Measurements from ENCODE around the gene OTUD5.

The OTUD5 gene

DNA sequence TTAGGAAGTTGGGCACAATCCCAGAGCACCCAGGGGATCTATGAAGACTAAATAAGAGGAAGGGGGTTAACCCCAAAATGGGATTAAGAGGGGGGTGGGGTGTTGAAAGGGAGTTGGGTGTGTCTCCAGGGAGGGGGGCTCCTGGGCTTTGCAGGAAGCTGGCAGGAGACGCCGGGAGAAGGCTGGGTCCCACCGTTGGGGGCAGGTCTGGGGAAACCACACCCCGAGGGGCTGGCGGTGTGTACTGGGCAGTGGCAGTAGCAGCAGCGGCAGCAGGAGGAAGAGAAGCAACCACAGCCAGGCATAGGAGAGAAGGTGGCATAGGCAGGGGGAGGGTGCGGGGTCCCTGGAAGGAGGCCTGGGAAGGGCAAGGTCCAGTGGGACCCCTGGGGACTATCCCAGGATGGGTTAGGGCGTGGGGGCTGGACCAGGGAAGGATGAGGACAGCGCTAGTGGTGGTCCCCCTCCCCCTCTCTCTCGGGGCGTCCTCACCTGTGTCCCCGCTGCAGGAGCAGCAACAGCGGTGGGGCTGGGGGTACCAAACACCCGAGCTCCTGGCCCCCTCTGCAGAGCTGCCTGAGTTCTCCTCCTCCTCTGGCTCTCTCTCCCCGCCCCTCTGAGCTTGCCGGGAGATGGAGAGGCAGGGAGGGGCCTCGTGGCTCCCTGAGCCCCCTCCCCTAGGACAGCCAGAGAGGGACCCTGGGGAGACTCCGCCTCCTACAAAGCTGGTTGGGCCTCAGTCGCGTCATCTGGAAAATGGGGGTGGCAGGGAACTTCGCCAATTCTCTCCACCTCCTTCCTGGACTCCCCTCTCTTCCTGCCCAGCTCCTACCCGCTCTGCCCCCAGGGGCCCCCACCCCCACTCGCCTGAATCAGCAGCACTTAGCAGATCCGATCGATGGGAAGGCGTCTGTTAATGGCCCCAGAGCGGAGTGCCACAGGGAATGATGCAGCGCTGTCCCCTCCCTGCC, 14.1 kb upstream of the OTUD5 start, which contains the start of gene KCND1 (continued):
- peak; percentile 36 for TF ChIP-seq SP2 (tag by site-specific recombination; IDR thresholded peaks at IDR 0.05)
- no peak; the same call in 1 of the 2 replicates for TF ChIP-seq ZBTB20 (tag by site-specific recombination; IDR thresholded peaks at IDR 0.05)
- TF ChIP-seq YY1 (tag by site-specific recombination; IDR thresholded peaks at IDR 0.05): no peak
- TF ChIP-seq, protein P1, sequence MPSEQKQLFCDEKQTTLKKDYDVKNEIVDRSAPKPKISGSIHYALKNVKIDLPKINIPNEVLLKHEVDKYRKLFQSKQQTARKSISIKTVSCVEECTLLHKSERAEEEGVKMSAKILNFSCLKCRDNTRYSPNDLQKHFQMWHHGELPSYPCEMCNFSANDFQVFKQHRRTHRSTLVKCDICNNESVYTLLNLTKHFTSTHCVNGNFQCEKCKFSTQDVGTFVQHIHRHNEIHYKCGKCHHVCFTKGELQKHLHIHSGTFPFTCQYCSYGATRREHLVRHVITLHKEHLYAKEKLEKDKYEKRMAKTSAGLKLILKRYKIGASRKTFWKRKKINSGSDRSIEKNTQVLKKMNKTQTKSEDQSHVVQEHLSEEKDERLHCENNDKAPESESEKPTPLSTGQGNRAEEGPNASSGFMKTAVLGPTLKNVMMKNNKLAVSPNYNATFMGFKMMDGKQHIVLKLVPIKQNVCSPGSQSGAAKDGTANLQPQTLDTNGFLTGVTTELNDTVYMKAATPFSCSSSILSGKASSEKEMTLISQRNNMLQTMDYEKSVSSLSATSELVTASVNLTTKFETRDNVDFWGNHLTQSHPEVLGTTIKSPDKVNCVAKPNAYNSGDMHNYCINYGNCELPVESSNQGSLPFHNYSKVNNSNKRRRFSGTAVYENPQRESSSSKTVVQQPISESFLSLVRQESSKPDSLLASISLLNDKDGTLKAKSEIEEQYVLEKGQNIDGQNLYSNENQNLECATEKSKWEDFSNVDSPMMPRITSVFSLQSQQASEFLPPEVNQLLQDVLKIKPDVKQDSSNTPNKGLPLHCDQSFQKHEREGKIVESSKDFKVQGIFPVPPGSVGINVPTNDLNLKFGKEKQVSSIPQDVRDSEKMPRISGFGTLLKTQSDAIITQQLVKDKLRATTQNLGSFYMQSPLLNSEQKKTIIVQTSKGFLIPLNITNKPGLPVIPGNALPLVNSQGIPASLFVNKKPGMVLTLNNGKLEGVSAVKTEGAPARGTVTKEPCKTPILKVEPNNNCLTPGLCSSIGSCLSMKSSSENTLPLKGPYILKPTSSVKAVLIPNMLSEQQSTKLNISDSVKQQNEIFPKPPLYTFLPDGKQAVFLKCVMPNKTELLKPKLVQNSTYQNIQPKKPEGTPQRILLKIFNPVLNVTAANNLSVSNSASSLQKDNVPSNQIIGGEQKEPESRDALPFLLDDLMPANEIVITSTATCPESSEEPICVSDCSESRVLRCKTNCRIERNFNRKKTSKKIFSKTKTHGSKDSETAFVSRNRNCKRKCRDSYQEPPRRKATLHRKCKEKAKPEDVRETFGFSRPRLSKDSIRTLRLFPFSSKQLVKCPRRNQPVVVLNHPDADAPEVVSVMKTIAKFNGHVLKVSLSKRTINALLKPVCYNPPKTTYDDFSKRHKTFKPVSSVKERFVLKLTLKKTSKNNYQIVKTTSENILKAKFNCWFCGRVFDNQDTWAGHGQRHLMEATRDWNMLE (tag by site-specific recombination; conservative IDR thresholded peaks at IDR 0.05; ENCODE audit: low read depth): no peak
- no peak for TF ChIP-seq ZNF571 (tag by site-specific recombination; IDR thresholded peaks at IDR 0.05)
- TF ChIP-seq OVOL3 (tag by site-specific recombination; IDR thresholded peaks at IDR 0.05): no peak
- TF ChIP-seq, protein P2, sequence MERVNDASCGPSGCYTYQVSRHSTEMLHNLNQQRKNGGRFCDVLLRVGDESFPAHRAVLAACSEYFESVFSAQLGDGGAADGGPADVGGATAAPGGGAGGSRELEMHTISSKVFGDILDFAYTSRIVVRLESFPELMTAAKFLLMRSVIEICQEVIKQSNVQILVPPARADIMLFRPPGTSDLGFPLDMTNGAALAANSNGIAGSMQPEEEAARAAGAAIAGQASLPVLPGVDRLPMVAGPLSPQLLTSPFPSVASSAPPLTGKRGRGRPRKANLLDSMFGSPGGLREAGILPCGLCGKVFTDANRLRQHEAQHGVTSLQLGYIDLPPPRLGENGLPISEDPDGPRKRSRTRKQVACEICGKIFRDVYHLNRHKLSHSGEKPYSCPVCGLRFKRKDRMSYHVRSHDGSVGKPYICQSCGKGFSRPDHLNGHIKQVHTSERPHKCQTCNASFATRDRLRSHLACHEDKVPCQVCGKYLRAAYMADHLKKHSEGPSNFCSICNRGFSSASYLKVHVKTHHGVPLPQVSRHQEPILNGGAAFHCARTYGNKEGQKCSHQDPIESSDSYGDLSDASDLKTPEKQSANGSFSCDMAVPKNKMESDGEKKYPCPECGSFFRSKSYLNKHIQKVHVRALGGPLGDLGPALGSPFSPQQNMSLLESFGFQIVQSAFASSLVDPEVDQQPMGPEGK (tag by site-specific recombination; IDR thresholded peaks at IDR 0.05): peak; percentile 48; the same call in 1 of the 2 replicates
- peak; percentile 52; the same call in 1 of the 2 replicates for TF ChIP-seq KLF1 (tag by site-specific recombination; IDR thresholded peaks at IDR 0.05)
- no peak for TF ChIP-seq ZNF416 (tag by site-specific recombination; IDR thresholded peaks at IDR 0.05)
- no peak for TF ChIP-seq ZNF248 (tag by site-specific recombination; IDR thresholded peaks at IDR 0.05)
- no peak for TF ChIP-seq YY2 (tag by site-specific recombination; IDR thresholded peaks at IDR 0.05)
- no peak for TF ChIP-seq ZNF292 (tag by site-specific recombination; IDR thresholded peaks at IDR 0.05; ENCODE audit: borderline replicate concordance, low read depth)
- TF ChIP-seq ZNF580 (tag by site-specific recombination; IDR thresholded peaks at IDR 0.05): no peak
- no peak for TF ChIP-seq REPIN1 (tag by site-specific recombination; IDR thresholded peaks at IDR 0.05; ENCODE audit: low read depth)
- peak; percentile 91 for TF ChIP-seq ZNF398 (tag by site-specific recombination; IDR thresholded peaks at IDR 0.05)
- TF ChIP-seq ZNF169 (tag by site-specific recombination; IDR thresholded peaks at IDR 0.05): no peak
- no peak for TF ChIP-seq ZNF473 (tag by site-specific recombination; IDR thresholded peaks at IDR 0.05)
- no peak for TF ChIP-seq ZNF132 (tag by site-specific recombination; IDR thresholded peaks at IDR 0.05; ENCODE audit: borderline replicate concordance)
- TF ChIP-seq, protein P3, sequence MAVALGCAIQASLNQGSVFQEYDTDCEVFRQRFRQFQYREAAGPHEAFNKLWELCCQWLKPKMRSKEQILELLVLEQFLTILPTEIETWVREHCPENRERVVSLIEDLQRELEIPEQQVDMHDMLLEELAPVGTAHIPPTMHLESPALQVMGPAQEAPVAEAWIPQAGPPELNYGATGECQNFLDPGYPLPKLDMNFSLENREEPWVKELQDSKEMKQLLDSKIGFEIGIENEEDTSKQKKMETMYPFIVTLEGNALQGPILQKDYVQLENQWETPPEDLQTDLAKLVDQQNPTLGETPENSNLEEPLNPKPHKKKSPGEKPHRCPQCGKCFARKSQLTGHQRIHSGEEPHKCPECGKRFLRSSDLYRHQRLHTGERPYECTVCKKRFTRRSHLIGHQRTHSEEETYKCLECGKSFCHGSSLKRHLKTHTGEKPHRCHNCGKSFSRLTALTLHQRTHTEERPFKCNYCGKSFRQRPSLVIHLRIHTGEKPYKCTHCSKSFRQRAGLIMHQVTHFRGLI (tag by site-specific recombination; IDR thresholded peaks at IDR 0.05): no peak
- peak; percentile 74 for TF ChIP-seq ZFP69B (tag by site-specific recombination; IDR thresholded peaks at IDR 0.05)
- peak; percentile 53 for TF ChIP-seq SP3 (tag by site-specific recombination; IDR thresholded peaks at IDR 0.05)
- no peak for TF ChIP-seq ZFP37 (tag by site-specific recombination; IDR thresholded peaks at IDR 0.05)
- peak; percentile 74 for TF ChIP-seq GLIS2 (tag by site-specific recombination; IDR thresholded peaks at IDR 0.05)
- TF ChIP-seq KLF9 (tag by site-specific recombination; IDR thresholded peaks at IDR 0.05; ENCODE audit: low read depth): no peak
- TF ChIP-seq ZNF423 (tag by site-specific recombination; IDR thresholded peaks at IDR 0.05): no peak
- peak; percentile 86 for TF ChIP-seq ZNF692 (tag by site-specific recombination; IDR thresholded peaks at IDR 0.05)
- no peak for TF ChIP-seq ZNF501 (tag by site-specific recombination; IDR thresholded peaks at IDR 0.05)
- TF ChIP-seq ZNF223 (tag by site-specific recombination; IDR thresholded peaks at IDR 0.05): no peak
